Activated B cell treated with CpG ODN at 0.5 μM for 24 hours (primary cell): ENCODE results near the gene ANKMY1. TPM values are rescaled to one million over a fixed set of nuclear protein-coding genes. Genes with fewer than 3 reads are reported as not detected.

Experiments used
- ATAC-seq: fragments of 200-7000 bp; cut with Tn5 transposase; one replicate; pipeline ENCODE4 v1.10.0; 2021; ENCODE audit warnings: low read depth, mild to moderate bottlenecking, moderate library complexity
- CTCF ChIA-PET: fragments of 350-600 bp; sonication (Branson Sonifier 250); formaldehyde crosslinking; loops from one replicate; lab custom pipeline; 2021; ENCODE audit warnings: antibody characterized with exemption; lab: Charles Lee
- POLR2A ChIA-PET: fragments of 350-600 bp; sonication (Branson Sonifier 250); formaldehyde crosslinking; loops from one replicate; lab custom pipeline; 2021; ENCODE audit warnings: antibody characterized with exemption; lab: Charles Lee
- DNase-seq: peaks from one replicate; pipeline ENCODE4 v3.0.0; 2022
- H3K27ac Mint-ChIP-seq: one replicate; pipeline ENCODE4 v1.8.0; 2020; ENCODE audit warnings: mixed read lengths
- H3K27me3 Mint-ChIP-seq: one replicate; pipeline ENCODE4 v1.8.0; 2021; ENCODE audit warnings: mixed read lengths
- H3K36me3 Mint-ChIP-seq: one replicate; pipeline ENCODE4 v1.8.0; 2021; ENCODE audit warnings: low read depth, mixed read lengths
- H3K4me1 Mint-ChIP-seq: one replicate; pipeline ENCODE4 v1.8.0; 2021; ENCODE audit warnings: mixed read lengths
- H3K4me3 Mint-ChIP-seq: one replicate; pipeline ENCODE4 v1.8.0; 2020; ENCODE audit warnings: mild to moderate bottlenecking, mixed read lengths
- H3K9me3 Mint-ChIP-seq: one replicate; pipeline ENCODE4 v1.8.0; 2020; ENCODE audit warnings: mixed read lengths
- intact Hi-C: fragments of 100-400 bp; cut with micrococcal nuclease; formaldehyde crosslinking; loops from one replicate; pipeline ENCODE4 v1.15.1; 2024
- total RNA-seq: library from RNA; stranded (reverse); gene quantifications from 2 replicates; pipeline ENCODE4 v1.2.3, GENCODE V29; 2022
- TF ChIP-seq, protein P1 (sequence below): fragments of 200-600 bp; IDR thresholded peaks from one replicate; pipeline ENCODE4 v1.8.0; 2022; ENCODE audit warnings: antibody characterized with exemption, mild to moderate bottlenecking

ANKMY1 gene
- total RNA-seq, 1 donor from 2014 or later = 40.4 TPM

GRCh38 chr2:240458044-240458899 is 99.5 kb downstream of the ANKMY1 start:
- peaks cover 10% of the 10 kb centered on the region for H3K4me1 Mint-ChIP-seq
- no peaks in the 10 kb centered on the region for H3K36me3 Mint-ChIP-seq
- H3K9me3 Mint-ChIP-seq = no peaks in the 10 kb centered on the region
- no peak overlapping the region for H3K4me3 Mint-ChIP-seq
- DNase-seq (no peak), ATAC-seq (no peak)
- intact Hi-C loops = no loop called here
- POLR2A ChIA-PET = no interaction called here
- peaks cover 21% of the 10 kb centered on the region for H3K27me3 Mint-ChIP-seq
- TF ChIP-seq, protein P1, sequence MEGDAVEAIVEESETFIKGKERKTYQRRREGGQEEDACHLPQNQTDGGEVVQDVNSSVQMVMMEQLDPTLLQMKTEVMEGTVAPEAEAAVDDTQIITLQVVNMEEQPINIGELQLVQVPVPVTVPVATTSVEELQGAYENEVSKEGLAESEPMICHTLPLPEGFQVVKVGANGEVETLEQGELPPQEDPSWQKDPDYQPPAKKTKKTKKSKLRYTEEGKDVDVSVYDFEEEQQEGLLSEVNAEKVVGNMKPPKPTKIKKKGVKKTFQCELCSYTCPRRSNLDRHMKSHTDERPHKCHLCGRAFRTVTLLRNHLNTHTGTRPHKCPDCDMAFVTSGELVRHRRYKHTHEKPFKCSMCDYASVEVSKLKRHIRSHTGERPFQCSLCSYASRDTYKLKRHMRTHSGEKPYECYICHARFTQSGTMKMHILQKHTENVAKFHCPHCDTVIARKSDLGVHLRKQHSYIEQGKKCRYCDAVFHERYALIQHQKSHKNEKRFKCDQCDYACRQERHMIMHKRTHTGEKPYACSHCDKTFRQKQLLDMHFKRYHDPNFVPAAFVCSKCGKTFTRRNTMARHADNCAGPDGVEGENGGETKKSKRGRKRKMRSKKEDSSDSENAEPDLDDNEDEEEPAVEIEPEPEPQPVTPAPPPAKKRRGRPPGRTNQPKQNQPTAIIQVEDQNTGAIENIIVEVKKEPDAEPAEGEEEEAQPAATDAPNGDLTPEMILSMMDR = no peak
- H3K27ac Mint-ChIP-seq = no peak overlapping the region
- CTCF ChIA-PET = no interaction called here

GRCh38 chr2:240457223-240458043 is 100.4 kb downstream of the ANKMY1 start:
- intact Hi-C loops = no loop called here
- TF ChIP-seq, protein P1 = no peak
- Mint-ChIP-seq H3K36me3 (no peaks in the 10 kb centered on the region), H3K4me3 (no peak overlapping the region), H3K27me3 (peaks cover 21% of the 10 kb centered on the region), H3K9me3 (no peaks in the 10 kb centered on the region), H3K27ac (no peak overlapping the region), H3K4me1 (peaks cover 10% of the 10 kb centered on the region)
- CTCF ChIA-PET = no interaction called here
- POLR2A ChIA-PET = no interaction called here
- ATAC-seq (no peak), DNase-seq (no peak)

GRCh38 chr2:240456447-240457222 is 101.2 kb downstream of the ANKMY1 start:
- no peaks in the 10 kb centered on the region for H3K36me3 Mint-ChIP-seq
- no peak overlapping the region for H3K4me3 Mint-ChIP-seq
- no peak overlapping the region for H3K27ac Mint-ChIP-seq
- ATAC-seq = no peak
- intact Hi-C loops = no loop called here
- peaks cover 15% of the 10 kb centered on the region for H3K4me1 Mint-ChIP-seq
- H3K27me3 Mint-ChIP-seq = peaks cover 26% of the 10 kb centered on the region
- no peaks in the 10 kb centered on the region for H3K9me3 Mint-ChIP-seq
- ChIA-PET CTCF (no interaction called here), POLR2A (no interaction called here)
- DNase-seq = no peak
- TF ChIP-seq, protein P1 = no peak

DNA sequence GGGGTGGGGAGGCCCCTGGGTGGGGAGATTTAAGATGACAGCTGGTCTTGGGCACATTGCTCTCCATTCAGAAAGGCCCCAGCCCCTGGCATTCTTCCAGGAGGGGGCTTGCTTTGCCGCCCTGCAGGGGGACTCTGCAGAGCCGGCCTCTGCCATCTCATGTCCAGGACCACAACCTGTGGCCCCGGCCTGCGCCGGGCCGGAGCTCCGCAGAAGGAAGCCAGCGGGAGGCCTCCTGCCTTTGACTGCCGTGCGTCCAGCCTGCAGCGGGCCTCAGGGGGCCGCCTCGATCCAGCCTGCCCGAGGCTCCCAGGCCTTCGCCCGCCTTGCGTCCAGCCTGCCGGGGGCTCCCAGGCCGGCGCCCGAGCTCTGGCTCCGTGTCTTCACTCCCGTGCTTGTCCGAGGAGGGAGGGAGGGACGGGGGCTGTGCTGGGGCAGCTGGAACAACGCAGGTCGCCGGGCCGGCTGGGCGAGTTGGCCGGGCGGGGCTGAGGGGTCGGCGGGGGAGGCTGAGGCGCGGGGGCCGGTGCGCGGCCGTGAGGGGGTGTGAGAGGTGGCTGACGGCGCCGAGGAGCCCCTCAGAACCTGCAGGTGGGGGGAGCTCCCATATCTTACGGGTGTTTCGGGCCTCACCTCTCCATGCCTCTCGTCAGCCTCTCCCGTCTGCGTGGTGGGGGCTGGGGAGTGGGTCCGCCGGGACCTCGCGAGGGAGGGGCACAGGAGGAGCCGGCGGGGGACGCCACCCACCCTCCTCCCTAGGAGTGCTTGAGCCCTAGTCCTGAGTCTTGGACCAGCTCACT is 101.9 kb downstream of the ANKMY1 start:
- H3K27ac Mint-ChIP-seq = no peak overlapping the region
- H3K36me3 Mint-ChIP-seq = no peaks in the 10 kb centered on the region
- ATAC-seq (no peak), DNase-seq (no peak)
- H3K4me1 Mint-ChIP-seq = peaks cover 15% of the 10 kb centered on the region
- TF ChIP-seq, protein P1 = no peak
- ChIA-PET POLR2A (no interaction called here), CTCF (no interaction called here)
- H3K4me3 Mint-ChIP-seq = no peak overlapping the region
- intact Hi-C loops = no loop called here
- no peaks in the 10 kb centered on the region for H3K9me3 Mint-ChIP-seq
- H3K27me3 Mint-ChIP-seq = peaks cover 33% of the 10 kb centered on the region
